ENCODE results near the gene ZNF467. TPM values are rescaled to one million over a fixed set of nuclear protein-coding genes. Genes with fewer than 3 reads are reported as not detected.

The ZNF467 gene
- total RNA-seq, 1 experiment from 2014 or later: 11.3 TPM

DNA sequence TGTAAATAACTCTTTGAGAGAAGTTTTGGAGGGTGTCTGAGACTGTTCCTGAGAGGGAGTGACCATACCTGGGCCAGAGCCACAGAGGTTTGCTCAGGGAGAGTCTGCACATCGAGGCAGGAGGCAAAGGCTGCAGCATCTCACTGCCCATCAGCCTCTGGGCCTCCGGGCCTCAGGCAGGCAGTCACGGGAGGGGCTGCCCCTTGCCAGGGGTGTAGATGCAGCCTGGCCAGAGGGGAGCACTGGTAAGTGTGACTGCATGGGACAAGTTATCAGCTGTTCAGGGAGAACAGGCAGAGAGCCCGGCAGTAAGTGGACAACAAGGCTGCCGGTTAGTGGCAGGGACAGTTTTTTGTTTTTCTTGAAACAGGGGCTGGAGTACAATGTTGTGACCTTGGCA, 55.9 kb downstream of the ZNF467 start:
- Histone ChIP-seq H3K9me2 (ENCODE audit: insufficient read depth) (no peaks in the 10 kb centered on the region), H3K27ac (ENCODE audit: low read depth, low read length) (no peak overlapping the region), H2AFZ (ENCODE audit: low read depth, low read length, poor library complexity, severe bottlenecking) (no peak overlapping the region), H3K79me2 (ENCODE audit: insufficient read depth, low read length) (no peaks in the 10 kb centered on the region), H3K36me3 (ENCODE audit: control insufficient read depth in 1 of 2, insufficient read depth in 2 of 2, low read length in 2 of 2) (no peaks in the 10 kb centered on the region), H3K27me3 (ENCODE audit: insufficient read depth, low read length) (no peaks in the 10 kb centered on the region), H3K4me2 (ENCODE audit: low read length) (no peak overlapping the region), H4K20me1 (ENCODE audit: insufficient read depth) (no peaks in the 10 kb centered on the region), H3K4me3 (replicated peaks in 1 of 2; ENCODE audit: low read depth in 1 of 2, low read length in 2 of 2) (no peak overlapping the region), H3K9me3 (ENCODE audit: control insufficient read depth in 1 of 2, insufficient read depth in 1 of 2, low read depth in 1 of 2, low read length in 2 of 2) (no peaks in the 10 kb centered on the region; a peak in 1 of 4 replicates), H3K9ac (ENCODE audit: low read length) (no peak overlapping the region), H3K4me1 (ENCODE audit: control insufficient read depth in 1 of 2, insufficient read depth in 2 of 2, low read length in 2 of 2) (peaks cover 4 to 22% of the 10 kb centered on the region in 2 experiments; a peak in 3 of 4 replicates)
- DNase-seq (ENCODE audit: low read depth, low spot score) (no peak), ATAC-seq (no peak)
- intact Hi-C loops (cut with micrococcal nuclease): no loop called here
- ChIA-PET RAD21 (ENCODE audit: low non-redundant PET in 1 of 2, low total read pairs in 2 of 2, uncharacterized antibody in 2 of 2, unreplicated experiment in 2 of 2) (no interaction called here), CTCF (interaction anchor here (1.4 kb wide), 1 partner anchor 55 kb away, joined by 9 read pairs; no protein-coding TSS in a partner anchor), POLR2A (no interaction called here)
- TF ChIP-seq, protein P1, sequence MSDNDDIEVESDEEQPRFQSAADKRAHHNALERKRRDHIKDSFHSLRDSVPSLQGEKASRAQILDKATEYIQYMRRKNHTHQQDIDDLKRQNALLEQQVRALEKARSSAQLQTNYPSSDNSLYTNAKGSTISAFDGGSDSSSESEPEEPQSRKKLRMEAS (IDR thresholded peaks at IDR 0.05): no peak
- no peak for TF ChIP-seq SP1 (IDR thresholded peaks at IDR 0.05; ENCODE audit: low read depth)
- TF ChIP-seq, protein P2, sequence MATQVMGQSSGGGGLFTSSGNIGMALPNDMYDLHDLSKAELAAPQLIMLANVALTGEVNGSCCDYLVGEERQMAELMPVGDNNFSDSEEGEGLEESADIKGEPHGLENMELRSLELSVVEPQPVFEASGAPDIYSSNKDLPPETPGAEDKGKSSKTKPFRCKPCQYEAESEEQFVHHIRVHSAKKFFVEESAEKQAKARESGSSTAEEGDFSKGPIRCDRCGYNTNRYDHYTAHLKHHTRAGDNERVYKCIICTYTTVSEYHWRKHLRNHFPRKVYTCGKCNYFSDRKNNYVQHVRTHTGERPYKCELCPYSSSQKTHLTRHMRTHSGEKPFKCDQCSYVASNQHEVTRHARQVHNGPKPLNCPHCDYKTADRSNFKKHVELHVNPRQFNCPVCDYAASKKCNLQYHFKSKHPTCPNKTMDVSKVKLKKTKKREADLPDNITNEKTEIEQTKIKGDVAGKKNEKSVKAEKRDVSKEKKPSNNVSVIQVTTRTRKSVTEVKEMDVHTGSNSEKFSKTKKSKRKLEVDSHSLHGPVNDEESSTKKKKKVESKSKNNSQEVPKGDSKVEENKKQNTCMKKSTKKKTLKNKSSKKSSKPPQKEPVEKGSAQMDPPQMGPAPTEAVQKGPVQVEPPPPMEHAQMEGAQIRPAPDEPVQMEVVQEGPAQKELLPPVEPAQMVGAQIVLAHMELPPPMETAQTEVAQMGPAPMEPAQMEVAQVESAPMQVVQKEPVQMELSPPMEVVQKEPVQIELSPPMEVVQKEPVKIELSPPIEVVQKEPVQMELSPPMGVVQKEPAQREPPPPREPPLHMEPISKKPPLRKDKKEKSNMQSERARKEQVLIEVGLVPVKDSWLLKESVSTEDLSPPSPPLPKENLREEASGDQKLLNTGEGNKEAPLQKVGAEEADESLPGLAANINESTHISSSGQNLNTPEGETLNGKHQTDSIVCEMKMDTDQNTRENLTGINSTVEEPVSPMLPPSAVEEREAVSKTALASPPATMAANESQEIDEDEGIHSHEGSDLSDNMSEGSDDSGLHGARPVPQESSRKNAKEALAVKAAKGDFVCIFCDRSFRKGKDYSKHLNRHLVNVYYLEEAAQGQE (IDR thresholded peaks at IDR 0.05; ENCODE audit: low read depth): no peak
- TF ChIP-seq JUND (IDR thresholded peaks at IDR 0.05): no peak
- TF ChIP-seq, protein P3, sequence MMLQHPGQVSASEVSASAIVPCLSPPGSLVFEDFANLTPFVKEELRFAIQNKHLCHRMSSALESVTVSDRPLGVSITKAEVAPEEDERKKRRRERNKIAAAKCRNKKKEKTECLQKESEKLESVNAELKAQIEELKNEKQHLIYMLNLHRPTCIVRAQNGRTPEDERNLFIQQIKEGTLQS (IDR thresholded peaks at IDR 0.05): no peak
- TF ChIP-seq ZFX (IDR thresholded peaks at IDR 0.05): no peak
- TF ChIP-seq CBX3 (IDR thresholded peaks at IDR 0.05; ENCODE audit: low read depth): no peak
- TF ChIP-seq POLR2A (IDR thresholded peaks at IDR 0.05; ENCODE audit: borderline replicate concordance, extremely low read depth, insufficient read depth, insufficient read length): no peak
- TF ChIP-seq EZH2 (IDR thresholded peaks at IDR 0.05): no peak
- no peak for TF ChIP-seq EGR1 (IDR thresholded peaks at IDR 0.05; ENCODE audit: low read depth)
- TF ChIP-seq SIN3A (IDR thresholded peaks at IDR 0.05; ENCODE audit: low read depth): no peak
- TF ChIP-seq ZNF274 (IDR thresholded peaks at IDR 0.05; ENCODE audit: low read depth, low read length): no peak
- TF ChIP-seq FOSL1 (IDR thresholded peaks at IDR 0.05; ENCODE audit: low read depth): no peak
- no peak for TF ChIP-seq EZH2phosphoT487 (IDR thresholded peaks at IDR 0.05; ENCODE audit: borderline replicate concordance)
- TF ChIP-seq CEBPB (IDR thresholded peaks at IDR 0.05; ENCODE audit: low read depth): no peak
- TF ChIP-seq TCF7L2 (IDR thresholded peaks at IDR 0.05; ENCODE audit: borderline replicate concordance, extremely low read depth, insufficient read depth, insufficient read length): no peak
- no peak for TF ChIP-seq SRF (IDR thresholded peaks at IDR 0.05; ENCODE audit: low read depth)
- TF ChIP-seq, protein P4, sequence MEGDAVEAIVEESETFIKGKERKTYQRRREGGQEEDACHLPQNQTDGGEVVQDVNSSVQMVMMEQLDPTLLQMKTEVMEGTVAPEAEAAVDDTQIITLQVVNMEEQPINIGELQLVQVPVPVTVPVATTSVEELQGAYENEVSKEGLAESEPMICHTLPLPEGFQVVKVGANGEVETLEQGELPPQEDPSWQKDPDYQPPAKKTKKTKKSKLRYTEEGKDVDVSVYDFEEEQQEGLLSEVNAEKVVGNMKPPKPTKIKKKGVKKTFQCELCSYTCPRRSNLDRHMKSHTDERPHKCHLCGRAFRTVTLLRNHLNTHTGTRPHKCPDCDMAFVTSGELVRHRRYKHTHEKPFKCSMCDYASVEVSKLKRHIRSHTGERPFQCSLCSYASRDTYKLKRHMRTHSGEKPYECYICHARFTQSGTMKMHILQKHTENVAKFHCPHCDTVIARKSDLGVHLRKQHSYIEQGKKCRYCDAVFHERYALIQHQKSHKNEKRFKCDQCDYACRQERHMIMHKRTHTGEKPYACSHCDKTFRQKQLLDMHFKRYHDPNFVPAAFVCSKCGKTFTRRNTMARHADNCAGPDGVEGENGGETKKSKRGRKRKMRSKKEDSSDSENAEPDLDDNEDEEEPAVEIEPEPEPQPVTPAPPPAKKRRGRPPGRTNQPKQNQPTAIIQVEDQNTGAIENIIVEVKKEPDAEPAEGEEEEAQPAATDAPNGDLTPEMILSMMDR (IDR thresholded peaks at IDR 0.05 in 2 of 3, conservative IDR thresholded peaks at IDR 0.05 in 1 of 3; ENCODE audit: borderline replicate concordance in 1 of 3, insufficient read depth in 1 of 3, low read depth in 2 of 3, low read length in 2 of 3): no peak
- TF ChIP-seq YY1 (IDR thresholded peaks at IDR 0.05; ENCODE audit: extremely low read depth, insufficient replicate concordance, low read depth, low read length): no peak
- no peak for TF ChIP-seq RAD21 (IDR thresholded peaks at IDR 0.05; ENCODE audit: low read depth)
- no TSS peak for BruUV-seq (replicated peaks)

Measured in HCT116 (cell line).